Ovary (tissue), 3 donors: ENCODE measurements around the gene ELK3.

ENCODE experiments used
- EP300 ChIP-seq: sonication (generic); formaldehyde crosslinking; IDR thresholded peaks from one replicate; pipeline ENCODE4 v1.6.1; 2017; ENCODE audit warnings: antibody characterized with exemption
- POLR2A ChIP-seq: fragments of 450-650 bp; IDR thresholded peaks from one replicate; pipeline ENCODE4 v1.6.1; 2017; ENCODE audit warnings: antibody characterized with exemption, mild to moderate bottlenecking, moderate library complexity
- TF ChIP-seq, protein P1 (sequence below), 3 donors: fragments of 450-650 bp in 2 of 3; fragments of 200-600 bp in 1 of 3; IDR thresholded peaks; one replicate each; pipeline versions ENCODE4 v1.5.1 to v1.8.0; 2016 to 2022; ENCODE audit warnings: antibody characterized with exemption in 3 of 3, mild to moderate bottlenecking in 1 of 3
- donor health status: DM: no; HTN: no; CAD: no.

DNA sequence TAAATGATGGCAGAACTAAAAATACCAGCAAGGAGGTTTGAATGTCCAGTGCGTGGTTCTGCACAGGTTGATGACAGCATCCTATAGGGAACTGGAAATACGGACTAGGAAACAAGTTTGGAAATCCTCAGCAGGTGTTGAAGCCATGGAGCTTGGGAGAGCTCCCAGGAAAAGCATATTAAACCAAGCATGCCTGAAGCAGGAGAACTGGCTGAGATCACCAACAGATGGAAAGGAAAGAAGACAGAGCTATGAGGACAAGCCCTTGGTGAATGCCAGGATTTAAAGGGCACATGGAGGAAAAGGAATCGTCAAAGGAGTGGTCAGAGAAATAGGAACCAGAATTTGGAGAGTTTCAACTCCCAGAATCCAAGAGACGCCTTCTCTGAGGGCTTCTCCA, 21.2 kb upstream of the ELK3 start:
- TF ChIP-seq EP300 (no peak), POLR2A (no peak)
- TF ChIP-seq, protein P1, sequence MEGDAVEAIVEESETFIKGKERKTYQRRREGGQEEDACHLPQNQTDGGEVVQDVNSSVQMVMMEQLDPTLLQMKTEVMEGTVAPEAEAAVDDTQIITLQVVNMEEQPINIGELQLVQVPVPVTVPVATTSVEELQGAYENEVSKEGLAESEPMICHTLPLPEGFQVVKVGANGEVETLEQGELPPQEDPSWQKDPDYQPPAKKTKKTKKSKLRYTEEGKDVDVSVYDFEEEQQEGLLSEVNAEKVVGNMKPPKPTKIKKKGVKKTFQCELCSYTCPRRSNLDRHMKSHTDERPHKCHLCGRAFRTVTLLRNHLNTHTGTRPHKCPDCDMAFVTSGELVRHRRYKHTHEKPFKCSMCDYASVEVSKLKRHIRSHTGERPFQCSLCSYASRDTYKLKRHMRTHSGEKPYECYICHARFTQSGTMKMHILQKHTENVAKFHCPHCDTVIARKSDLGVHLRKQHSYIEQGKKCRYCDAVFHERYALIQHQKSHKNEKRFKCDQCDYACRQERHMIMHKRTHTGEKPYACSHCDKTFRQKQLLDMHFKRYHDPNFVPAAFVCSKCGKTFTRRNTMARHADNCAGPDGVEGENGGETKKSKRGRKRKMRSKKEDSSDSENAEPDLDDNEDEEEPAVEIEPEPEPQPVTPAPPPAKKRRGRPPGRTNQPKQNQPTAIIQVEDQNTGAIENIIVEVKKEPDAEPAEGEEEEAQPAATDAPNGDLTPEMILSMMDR (IDR thresholded peaks at IDR 0.05): no peak
